IMR-90 (cell line): ENCODE data around the gene ZNF764. TPM values are rescaled to one million over a fixed set of nuclear protein-coding genes. Genes with fewer than 3 reads are reported as not detected.
A peak's percentile ranks its signal among the peaks of the same experiment; 100 is the strongest.

Source experiments
- ATAC-seq: fragments of 200-7000 bp; cut with Tn5 transposase; 2 replicates; pipeline ENCODE4 v1.9.1; 2020; ENCODE audit warnings: low read depth, mild to moderate bottlenecking, moderate library complexity
- BruUV-seq: library from RNA; stranded (reverse); fragments of 400-500 nt; replicated peaks from 2 replicates; lab custom pipeline; 2021; lab: Mats Ljungman, UMichigan
- CTCF ChIA-PET: fragments of 300-600 bp; formaldehyde crosslinking; extraction: SDS; loops from one replicate; lab custom pipeline; 2021; ENCODE audit warnings: antibody characterized with exemption; lab: Yijun Ruan, JAX
- POLR2A ChIA-PET: fragments of 300-600 bp; sonication (Branson Sonifier 250); formaldehyde crosslinking; loops from one replicate; lab custom pipeline; 2022; ENCODE audit warnings: antibody characterized with exemption; ENCODE audit not compliant: unreplicated experiment; lab: Charles Lee
- DNase-seq: peaks from one replicate; pipeline ENCODE4 v3.0.0; 2013
- H2AFZ ChIP-seq: replicated peaks from 2 replicates; pipeline ENCODE3; 2013; ENCODE audit warnings: low read length, mild to moderate bottlenecking; ENCODE audit not compliant: poor library complexity
- H2AK5ac ChIP-seq: 2 replicates; pipeline ENCODE4 v1.6.1; 2013; ENCODE audit warnings: low read depth, low read length, inconsistent platforms
- H2AK9ac ChIP-seq: replicated peaks from 2 replicates; pipeline ENCODE3; 2013; ENCODE audit warnings: mild to moderate bottlenecking, low read depth, low read length, moderate library complexity; ENCODE audit not compliant: poor library complexity
- H2BK120ac ChIP-seq: 2 replicates; pipeline ENCODE4 v1.6.1; 2013; ENCODE audit warnings: low read depth, low read length, inconsistent platforms
- H2BK15ac ChIP-seq: 3 replicates; pipeline ENCODE4 v1.6.1; 2013; ENCODE audit warnings: low read depth, low read length, inconsistent platforms
- H2BK20ac ChIP-seq: 2 replicates; pipeline ENCODE4 v1.6.1; 2013; ENCODE audit warnings: low read depth, mild to moderate bottlenecking, inconsistent platforms, low read length, moderate library complexity
- H2BK5ac ChIP-seq: 2 replicates; pipeline ENCODE4 v1.6.1; 2013; ENCODE audit warnings: mild to moderate bottlenecking, low read depth, low read length, inconsistent platforms; ENCODE audit not compliant: poor library complexity, severe bottlenecking
- H3K14ac ChIP-seq: replicated peaks from 2 replicates; pipeline ENCODE4 v1.6.1; 2013; ENCODE audit warnings: low read depth, low read length, inconsistent platforms
- H3K18ac ChIP-seq: 2 replicates; pipeline ENCODE4 v1.6.1; 2013; ENCODE audit warnings: low read depth, low read length, control low read depth
- H3K23ac ChIP-seq: 2 replicates; pipeline ENCODE4 v1.6.1; 2013; ENCODE audit warnings: low read depth, low read length, inconsistent platforms
- H3K27ac ChIP-seq: 2 replicates; pipeline ENCODE4 v1.5.1; 2013; ENCODE audit warnings: mild to moderate bottlenecking, control low read depth, low read length; ENCODE audit not compliant: insufficient read depth
- H3K27me3 ChIP-seq: 2 replicates; pipeline ENCODE4 v1.6.1; 2013; ENCODE audit warnings: low read length; ENCODE audit not compliant: control insufficient read depth, insufficient read depth
- H3K36me3 ChIP-seq: 2 replicates; pipeline ENCODE4 v1.6.1; 2013; ENCODE audit warnings: low read length, mixed read lengths; ENCODE audit not compliant: control insufficient read depth, insufficient read depth
- H3K4ac ChIP-seq: 2 replicates; pipeline ENCODE4 v1.6.1; 2013; ENCODE audit warnings: low read depth, low read length, inconsistent platforms
- H3K4me1 ChIP-seq: 2 replicates; pipeline ENCODE4 v1.6.1; 2013; ENCODE audit warnings: low read length, mixed read lengths; ENCODE audit not compliant: control insufficient read depth, insufficient read depth
- H3K4me2 ChIP-seq: 2 replicates; pipeline ENCODE4 v1.6.1; 2013; ENCODE audit warnings: low read depth, mild to moderate bottlenecking, control low read depth, low read length, moderate library complexity
- H3K4me3 ChIP-seq: 2 replicates; pipeline ENCODE4 v1.5.1; 2013; ENCODE audit warnings: low read depth, mild to moderate bottlenecking, control low read depth, low read length, moderate library complexity; ENCODE audit not compliant: insufficient read depth
- H3K56ac ChIP-seq: 2 replicates; pipeline ENCODE4 v1.6.1; 2013; ENCODE audit warnings: low read length, inconsistent platforms; ENCODE audit not compliant: insufficient read depth; ENCODE audit errors: extremely low read depth
- H3K79me1 ChIP-seq, 2 experiments: 2 replicates each; pipeline ENCODE4 v1.6.1; 2013; ENCODE audit warnings: low read length in 2 of 2, inconsistent platforms in 1 of 2, low read depth in 1 of 2
- H3K9ac ChIP-seq: 2 replicates; pipeline ENCODE4 v1.6.1; 2013; ENCODE audit warnings: low read depth, low read length, control low read depth
- H3K9me1 ChIP-seq: 2 replicates; pipeline ENCODE4 v1.6.1; 2013; ENCODE audit warnings: low read length, inconsistent platforms; ENCODE audit not compliant: insufficient read depth
- H3K9me3 ChIP-seq: 2 replicates; pipeline ENCODE4 v1.6.1; 2013; ENCODE audit warnings: low read length; ENCODE audit not compliant: control insufficient read depth, insufficient read depth
- H4K20me1 ChIP-seq: 2 replicates; pipeline ENCODE4 v1.6.1; 2013; ENCODE audit warnings: low read length, inconsistent platforms; ENCODE audit not compliant: insufficient read depth
- H4K5ac ChIP-seq: 2 replicates; pipeline ENCODE4 v1.6.1; 2013; ENCODE audit warnings: mild to moderate bottlenecking, low read depth, low read length, control low read depth
- H4K8ac ChIP-seq, 2 experiments: 2 replicates each; pipeline ENCODE4 v1.6.1; 2013; ENCODE audit warnings: low read depth in 2 of 2, low read length in 2 of 2, control low read depth in 1 of 2, inconsistent platforms in 1 of 2
- H4K91ac ChIP-seq: 2 replicates; pipeline ENCODE4 v1.6.1; 2013; ENCODE audit warnings: low read depth, low read length, inconsistent platforms; ENCODE audit not compliant: insufficient read depth
- MAZ ChIP-seq: IDR thresholded peaks from 2 replicates; pipeline ENCODE4 v1.6.1; 2012; ENCODE audit warnings: low read depth, mild to moderate bottlenecking, low read length, improper control_type of control experiment, moderate library complexity, borderline replicate concordance
- MXI1 ChIP-seq: IDR thresholded peaks from 2 replicates; pipeline ENCODE4 v1.6.1; 2012; ENCODE audit warnings: low read depth, mild to moderate bottlenecking, low read length, moderate library complexity, borderline replicate concordance
- POLR2A ChIP-seq: IDR thresholded peaks from 2 replicates; pipeline ENCODE4 v1.6.1; 2012; ENCODE audit warnings: mild to moderate bottlenecking, low read depth, low read length
- SMC3 ChIP-seq: fragments of 150-350 bp; IDR thresholded peaks from 2 replicates; pipeline ENCODE4 v1.6.1; 2016; ENCODE audit warnings: low read depth, mild to moderate bottlenecking, antibody characterized with exemption, low read length, moderate library complexity
- WGBS, 2 experiments: methylation state at CpG; one replicate each; pipeline versions ENCODE4 v1.1.5 to v1.1.7; 2013; ENCODE audit warnings: missing lambda C conversion rate in 2 of 2; ENCODE audit not compliant: insufficient read length in 1 of 2; ENCODE audit errors: extremely low coverage in 2 of 2; 5-methylcytosine and 5-hydroxymethylcytosine counted together
- dilution Hi-C: fragments of 300-500 bp; cut with HindIII; formaldehyde crosslinking; loops from one replicate; pipeline ENCODE4 v1.14.3; 2018; ENCODE audit warnings: low sequenced_read_pairs; ENCODE audit not compliant: unreplicated experiment
- in situ Hi-C: fragments of 300-500 bp; cut with MboI; formaldehyde crosslinking; loops from 3 replicates; pipeline ENCODE4 v1.14.3; 2019; ENCODE audit warnings: low sequenced_read_pairs, inconsistent platforms, mixed read lengths
- intact Hi-C: fragments of 100-400 bp; cut with micrococcal nuclease; formaldehyde crosslinking; loops from 2 replicates; pipeline ENCODE4 v1.10.0; 2022
- polyA plus RNA-seq, 3 experiments: library from polyadenylated mRNA; depleted of rRNA; stranded (reverse); fragments of >200 nt; gene quantifications; 2 replicates each; pipeline ENCODE4 v1.2.3, GENCODE V29; 2012; ENCODE audit warnings: low replicate concordance in 1 of 3
- total RNA-seq: library from RNA; depleted of rRNA; stranded (reverse); fragments of >200 nt; gene quantifications from 2 replicates; pipeline ENCODE4 v1.2.3, GENCODE V29; 2012
- TF ChIP-seq, protein P1 (sequence below): fragments of 150-350 bp; IDR thresholded peaks from 2 replicates; pipeline ENCODE4 v1.6.1; 2016; ENCODE audit warnings: low read depth, mild to moderate bottlenecking, low read length, moderate library complexity, borderline replicate concordance

ZNF764 gene
- total and polyA plus RNA-seq, 2 of the 4 experiments (the other 2 are of a cell fraction), result 2.2 to 4.6 TPM

DNA sequence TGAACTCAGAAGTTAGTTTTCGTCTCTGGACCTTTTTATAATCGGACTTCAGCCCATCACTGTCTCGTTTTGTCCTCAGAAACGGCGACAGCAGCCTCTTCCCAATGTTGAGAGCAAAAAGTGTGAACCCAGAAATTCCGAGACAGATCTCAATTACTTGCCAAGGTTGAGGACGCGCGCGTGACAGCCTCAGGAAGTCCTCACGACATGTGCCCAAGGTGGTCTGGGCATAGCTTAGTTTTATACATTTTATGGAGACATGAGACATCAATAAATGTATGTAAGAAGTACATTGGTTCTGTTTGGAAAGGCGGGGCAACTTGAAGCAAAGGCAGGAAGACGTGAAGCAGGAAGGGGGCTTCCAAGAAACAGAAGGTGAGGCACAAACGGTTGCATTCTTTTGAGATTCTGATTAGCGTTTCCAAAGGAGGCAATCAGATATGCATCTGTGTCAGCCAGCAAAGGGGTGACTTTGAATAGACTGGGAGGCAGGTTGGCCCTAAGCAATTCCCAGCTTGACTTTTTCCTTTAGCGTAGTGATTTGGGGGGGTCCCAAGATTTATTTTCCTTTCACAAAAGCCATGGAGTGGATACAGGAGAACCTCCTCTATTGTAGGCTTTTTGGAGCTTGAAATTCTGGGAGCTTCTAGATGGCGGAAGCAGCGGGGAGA, 22.9 kb downstream of the ZNF764 start:
- intact Hi-C loops (loop anchor here (2.0 kb wide), 1 partner anchor 50 kb away; the partner anchor contains the start of gene ZNF785), dilution Hi-C loops (no loop called here), in situ Hi-C loops (loop anchor here (5.0 kb wide), 1 partner anchor 37 kb away; the partner anchor contains the start of gene ZNF688)
- Histone ChIP-seq H2BK5ac (peak overlapping the region; percentile 79), H3K79me1 (peaks cover 6 to 31% of the 10 kb centered on the region in 2 experiments), H3K9me1 (peaks cover 10% of the 10 kb centered on the region; the same call in 1 of the 2 replicates), H4K8ac (peak overlapping the region; percentile 99 to 100), H2BK120ac (peak overlapping the region; percentile 50; the same call in 1 of the 2 replicates), H3K56ac (peak overlapping the region; percentile 69), H3K27me3 (no peaks in the 10 kb centered on the region), H3K18ac (peak overlapping the region; percentile 32), H3K4ac (peak overlapping the region; percentile 97), H2BK20ac (peak overlapping the region; percentile 20; the same call in 1 of the 2 replicates), H2AFZ (peak overlapping the region; percentile 99), H2AK9ac (peak overlapping the region; percentile 96), H3K4me3 (peak overlapping the region; percentile 68), H3K27ac (peak overlapping the region; percentile 78), H4K91ac (peak overlapping the region; percentile 91), H3K14ac (peak overlapping the region; percentile 99), H3K23ac (peak overlapping the region; percentile 91), H4K20me1 (no peaks in the 10 kb centered on the region), H2BK15ac (peak overlapping the region; percentile 30; the same call in 1 of the 3 replicates), H3K4me2 (peak overlapping the region; percentile 95), H3K4me1 (peaks cover 8% of the 10 kb centered on the region), H3K36me3 (peaks cover 5% of the 10 kb centered on the region; the same call in 1 of the 2 replicates), H2AK5ac (peak overlapping the region; percentile 60), H3K9me3 (no peaks in the 10 kb centered on the region), H4K5ac (peak overlapping the region; percentile 98), H3K9ac (peak overlapping the region; percentile 88)
- TF ChIP-seq SMC3 (no peak), MAZ (no peak), MXI1 (0 out of 2 replicates have a peak, but pooled peaks have one; percentile 25), POLR2A (no peak)
- TF ChIP-seq, protein P1, sequence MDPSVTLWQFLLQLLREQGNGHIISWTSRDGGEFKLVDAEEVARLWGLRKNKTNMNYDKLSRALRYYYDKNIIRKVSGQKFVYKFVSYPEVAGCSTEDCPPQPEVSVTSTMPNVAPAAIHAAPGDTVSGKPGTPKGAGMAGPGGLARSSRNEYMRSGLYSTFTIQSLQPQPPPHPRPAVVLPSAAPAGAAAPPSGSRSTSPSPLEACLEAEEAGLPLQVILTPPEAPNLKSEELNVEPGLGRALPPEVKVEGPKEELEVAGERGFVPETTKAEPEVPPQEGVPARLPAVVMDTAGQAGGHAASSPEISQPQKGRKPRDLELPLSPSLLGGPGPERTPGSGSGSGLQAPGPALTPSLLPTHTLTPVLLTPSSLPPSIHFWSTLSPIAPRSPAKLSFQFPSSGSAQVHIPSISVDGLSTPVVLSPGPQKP, result no peak
- ChIA-PET POLR2A (interaction anchor here (0.5 to 0.7 kb wide), 2 partner anchors 18 to 840 kb away, joined by 4 to 10 read pairs; no protein-coding TSS in a partner anchor), CTCF (interaction anchor here (0.6 to 1.2 kb wide), 3 partner anchors 22 to 94 kb away, joined by 3 to 5 read pairs (median 4); partner anchors contain the start of gene ZNF764)
- WGBS, 2 experiments, result 8% methylated on average over 15 of the region's 18 CpGs; no CpG with 5 or more reads in 1 of the 2 experiments
- BruUV-seq, result no TSS peak
- ATAC-seq, result peak; percentile 8
- no peak for DNase-seq
